ENCODE results near the gene SGO2. TPM values are rescaled to one million over a fixed set of nuclear protein-coding genes. Genes with fewer than 3 reads are reported as not detected.

The SGO2 gene
- total and polyA plus RNA-seq, 7 experiments from 2014 or later: 1.4 to 32.3 (median 2.2) TPM

DNA sequence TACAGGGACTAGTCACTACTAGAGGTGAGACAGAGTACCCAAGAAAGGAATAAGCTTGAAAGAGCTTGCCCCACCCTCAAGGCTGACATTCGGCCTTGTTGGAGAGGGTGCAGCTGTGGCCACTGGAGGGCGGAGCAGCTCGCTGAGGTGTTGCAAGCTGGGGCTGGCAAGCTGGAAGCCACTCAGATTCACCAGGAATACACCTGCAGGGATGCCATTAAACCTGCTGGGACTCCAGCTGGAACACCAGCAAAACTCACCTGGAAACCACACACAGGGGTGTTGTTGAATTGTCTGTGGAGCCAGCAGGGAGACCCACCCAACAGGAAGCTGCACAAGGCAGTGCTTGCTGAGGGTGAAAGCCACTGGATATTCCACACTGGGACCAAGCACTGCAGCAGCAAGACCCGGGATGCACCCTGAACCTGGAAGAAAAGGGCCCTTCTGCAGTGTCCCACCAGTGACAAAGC, 42.2 kb upstream of the SGO2 start:
- Histone ChIP-seq H3K27ac (ENCODE audit: low read depth, low read length) (no peak overlapping the region), H3K27me3 (ENCODE audit: control insufficient read depth in 2 of 2, insufficient read depth in 2 of 2, low read length in 2 of 2) (no peaks in the 10 kb centered on the region), H3K9me3 (ENCODE audit: control insufficient read depth in 2 of 3, low read length in 3 of 3) (no peaks in the 10 kb centered on the region), H3K4me1 (ENCODE audit: control insufficient read depth in 2 of 2, insufficient read depth in 2 of 2, low read length in 2 of 2) (peaks cover 0 to 4% of the 10 kb centered on the region in 2 donors), H3K36me3 (ENCODE audit: control insufficient read depth in 2 of 3, insufficient read depth in 3 of 3, low read length in 3 of 3) (no peaks in the 10 kb centered on the region), H3K4me3 (ENCODE audit: low read length) (no peak overlapping the region)
- CTCF ChIA-PET: interaction anchor here (0.8 to 6.9 kb wide), 5 partner anchors 11 to 504 kb away, joined by 3 to 37 read pairs (median 4); no protein-coding TSS in a partner anchor
- Mint-ChIP-seq H3K27me3 (no peaks in the 10 kb centered on the region), H3K4me3 (no peak overlapping the region), H3K4me1 (peaks cover 0 to 24% (median 4%) of the 10 kb centered on the region in 7 donors), H3K9me3 (no peaks in the 10 kb centered on the region), H3K36me3 (peaks cover 0 to 7% (median 0%) of the 10 kb centered on the region in 5 donors), H3K27ac (no peak overlapping the region)
- ATAC-seq: no peak
- POLR2A ChIA-PET: interaction anchor here (1.3 kb wide), 1 partner anchor 504 kb away, joined by 3 read pairs; no protein-coding TSS in a partner anchor
- intact Hi-C loops (cut with micrococcal nuclease): loop anchor here (5.0 kb wide), 2 partner anchors 219 to 781 kb away; no protein-coding TSS in a partner anchor
- DNase-seq: no peak

DNA sequence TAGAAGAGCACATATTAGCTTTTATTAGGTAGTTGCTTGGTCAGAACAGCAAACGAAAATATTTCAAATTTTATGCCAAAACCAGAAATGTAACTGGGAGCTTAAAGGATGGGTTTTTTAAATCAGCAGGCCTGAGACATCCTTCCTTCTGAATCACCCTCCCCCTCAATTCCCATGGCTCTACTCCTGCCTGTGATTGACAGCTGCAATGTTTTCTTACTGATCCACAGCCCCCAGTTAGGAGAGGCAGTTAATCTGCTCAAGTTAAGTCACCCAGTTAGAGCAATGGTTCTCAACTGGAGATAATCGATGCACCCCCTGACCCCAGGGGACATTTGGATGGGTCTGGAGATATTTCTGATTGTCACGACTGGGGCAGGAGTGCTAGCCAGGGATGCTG, 41.1 kb upstream of the SGO2 start:
- Mint-ChIP-seq H3K27me3 (no peaks in the 10 kb centered on the region), H3K4me3 (no peak overlapping the region), H3K9me3 (no peaks in the 10 kb centered on the region), H3K27ac (no peak overlapping the region), H3K4me1 (peaks cover 0 to 13% (median 4%) of the 10 kb centered on the region in 7 donors), H3K36me3 (peaks cover 0 to 7% (median 5%) of the 10 kb centered on the region in 5 donors)
- H3K4me1 ChIP-seq (ENCODE audit: control insufficient read depth in 2 of 2, insufficient read depth in 2 of 2, low read length in 2 of 2): peaks cover 0 to 4% of the 10 kb centered on the region in 2 donors
- ATAC-seq (no peak), DNase-seq (no peak)
- ChIA-PET CTCF (interaction anchor here (0.6 to 6.9 kb wide), 4 partner anchors 9 to 506 kb away, joined by 3 to 37 read pairs (median 12); no protein-coding TSS in a partner anchor), POLR2A (no interaction called here)
- intact Hi-C loops (cut with micrococcal nuclease): loop anchor here (5.0 kb wide), 2 partner anchors 217 to 783 kb away; no protein-coding TSS in a partner anchor
- H3K36me3 ChIP-seq (ENCODE audit: control insufficient read depth in 2 of 3, insufficient read depth in 3 of 3, low read length in 3 of 3): peaks cover 0 to 6% (median 0%) of the 10 kb centered on the region in 3 experiments
- H3K27ac ChIP-seq (ENCODE audit: low read depth, low read length): no peak overlapping the region
- no peaks in the 10 kb centered on the region for H3K27me3 ChIP-seq (ENCODE audit: control insufficient read depth in 2 of 2, insufficient read depth in 2 of 2, low read length in 2 of 2)
- H3K9me3 ChIP-seq (ENCODE audit: control insufficient read depth in 2 of 3, low read length in 3 of 3): no peaks in the 10 kb centered on the region
- H3K4me3 ChIP-seq (ENCODE audit: low read length): no peak overlapping the region

DNA sequence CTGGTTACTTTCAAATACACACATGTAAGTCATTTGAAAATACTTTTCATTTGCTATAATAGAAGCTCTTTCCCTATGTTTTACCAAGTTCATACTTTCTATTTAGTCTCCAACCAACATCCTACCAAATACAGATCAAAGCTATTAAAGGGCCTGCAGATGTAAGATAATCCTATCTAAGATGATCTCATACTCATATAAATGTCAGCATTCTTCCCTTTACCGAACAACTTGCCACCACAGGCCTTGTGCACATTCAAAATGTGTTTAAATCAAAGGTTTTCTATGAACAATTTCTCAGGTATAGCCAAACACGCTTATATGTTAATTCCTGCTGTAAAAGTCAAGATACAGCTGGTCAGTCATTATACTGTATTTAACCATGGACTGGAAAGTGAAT, 39.5 kb upstream of the SGO2 start:
- no peak overlapping the region for H3K4me3 ChIP-seq (ENCODE audit: low read length)
- Mint-ChIP-seq H3K27ac (no peak overlapping the region), H3K4me1 (peaks cover 0 to 6% (median under 1%) of the 10 kb centered on the region in 7 donors), H3K4me3 (no peak overlapping the region), H3K27me3 (no peaks in the 10 kb centered on the region), H3K9me3 (no peaks in the 10 kb centered on the region), H3K36me3 (peaks cover 6 to 22% (median 18%) of the 10 kb centered on the region in 5 donors)
- DNase-seq (no peak), ATAC-seq (no peak)
- no peaks in the 10 kb centered on the region for H3K27me3 ChIP-seq (ENCODE audit: control insufficient read depth in 2 of 2, insufficient read depth in 2 of 2, low read length in 2 of 2)
- CTCF ChIA-PET: interaction anchor here (6.9 kb wide), 1 partner anchor 507 kb away, joined by 37 read pairs; no protein-coding TSS in a partner anchor
- H3K36me3 ChIP-seq (ENCODE audit: control insufficient read depth in 2 of 3, insufficient read depth in 3 of 3, low read length in 3 of 3): peaks cover 0 to 21% (median 0%) of the 10 kb centered on the region in 3 experiments
- no peaks in the 10 kb centered on the region for H3K9me3 ChIP-seq (ENCODE audit: control insufficient read depth in 2 of 3, low read length in 3 of 3)
- POLR2A ChIA-PET: interaction anchor here (0.6 kb wide), 1 partner anchor 17 kb away, joined by 4 read pairs; no protein-coding TSS in a partner anchor
- H3K27ac ChIP-seq (ENCODE audit: low read depth, low read length): no peak overlapping the region
- intact Hi-C loops (cut with micrococcal nuclease): no loop called here
- H3K4me1 ChIP-seq (ENCODE audit: control insufficient read depth in 2 of 2, insufficient read depth in 2 of 2, low read length in 2 of 2): no peaks in the 10 kb centered on the region

DNA sequence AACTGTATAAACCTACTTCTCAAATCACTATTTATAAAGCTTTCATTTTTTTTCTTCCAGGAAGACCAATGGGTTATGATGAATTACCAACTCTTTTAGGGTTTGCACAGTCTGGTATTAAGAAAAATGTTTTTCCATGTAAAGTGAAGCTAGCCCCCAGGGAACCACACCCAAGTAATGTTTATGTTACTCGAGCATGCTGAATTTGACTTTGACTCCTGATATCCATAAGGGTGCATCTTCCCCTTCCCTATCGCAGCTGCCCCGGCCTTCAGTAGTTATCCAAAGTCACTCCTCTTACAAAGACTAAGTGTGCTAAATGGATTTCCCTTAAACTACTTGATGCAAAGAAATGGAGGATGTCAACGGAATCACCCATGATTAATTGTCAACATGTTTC, 37.8 kb upstream of the SGO2 start:
- intact Hi-C loops (cut with micrococcal nuclease): no loop called here
- H3K4me3 ChIP-seq (ENCODE audit: low read length): no peak overlapping the region
- no peaks in the 10 kb centered on the region for H3K9me3 ChIP-seq (ENCODE audit: control insufficient read depth in 2 of 3, low read length in 3 of 3)
- peaks cover 0 to 38% (median 5%) of the 10 kb centered on the region in 3 experiments for H3K36me3 ChIP-seq (ENCODE audit: control insufficient read depth in 2 of 3, insufficient read depth in 3 of 3, low read length in 3 of 3)
- ATAC-seq: no peak
- H3K36me3 Mint-ChIP-seq: peaks cover 13 to 37% (median 31%) of the 10 kb centered on the region in 5 donors
- H3K27me3 Mint-ChIP-seq: no peaks in the 10 kb centered on the region
- ChIA-PET CTCF (no interaction called here), POLR2A (no interaction called here)
- no peak overlapping the region for H3K4me3 Mint-ChIP-seq
- peaks cover 0 to 5% (median 0%) of the 10 kb centered on the region in 7 donors for H3K4me1 Mint-ChIP-seq
- DNase-seq: no peak
- H3K27me3 ChIP-seq (ENCODE audit: control insufficient read depth in 2 of 2, insufficient read depth in 2 of 2, low read length in 2 of 2): no peaks in the 10 kb centered on the region
- H3K27ac Mint-ChIP-seq: no peak overlapping the region
- no peaks in the 10 kb centered on the region for H3K4me1 ChIP-seq (ENCODE audit: control insufficient read depth in 2 of 2, insufficient read depth in 2 of 2, low read length in 2 of 2)
- no peak overlapping the region for H3K27ac ChIP-seq (ENCODE audit: low read depth, low read length)
- peaks cover 0 to 2% (median 0%) of the 10 kb centered on the region in 11 donors for H3K9me3 Mint-ChIP-seq

DNA sequence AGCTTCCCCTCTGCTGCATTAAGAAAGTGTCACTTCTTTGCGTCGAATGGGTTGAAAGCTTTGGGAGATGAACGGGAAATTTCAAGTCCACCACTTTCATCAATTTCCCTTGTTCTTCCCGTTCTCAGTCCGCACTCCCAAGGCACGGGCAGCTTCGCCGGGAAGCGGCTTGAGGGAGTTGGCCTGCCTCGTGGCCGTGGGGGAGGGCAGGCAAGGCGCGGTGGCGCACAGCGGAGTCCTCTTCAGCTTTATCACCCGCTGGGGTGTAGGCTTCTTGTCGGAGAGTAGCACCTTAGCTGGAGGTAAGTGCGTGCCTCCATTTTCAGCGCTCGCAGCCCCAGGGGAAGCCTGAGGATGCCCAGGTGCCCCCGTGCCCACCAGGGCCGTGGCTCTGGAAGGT, 36.0 kb upstream of the SGO2 start:
- Histone ChIP-seq H3K4me1 (ENCODE audit: control insufficient read depth in 2 of 2, insufficient read depth in 2 of 2, low read length in 2 of 2) (no peaks in the 10 kb centered on the region), H3K27me3 (ENCODE audit: control insufficient read depth in 2 of 2, insufficient read depth in 2 of 2, low read length in 2 of 2) (no peaks in the 10 kb centered on the region), H3K27ac (ENCODE audit: low read depth, low read length) (no peak overlapping the region), H3K36me3 (ENCODE audit: control insufficient read depth in 2 of 3, insufficient read depth in 3 of 3, low read length in 3 of 3) (peaks cover 0 to 51% (median 5%) of the 10 kb centered on the region in 3 experiments), H3K9me3 (ENCODE audit: control insufficient read depth in 2 of 3, low read length in 3 of 3) (no peaks in the 10 kb centered on the region), H3K4me3 (ENCODE audit: low read length) (no peak overlapping the region)
- ATAC-seq (no peak), DNase-seq (no peak)
- Mint-ChIP-seq H3K9me3 (peaks cover 0 to 2% (median 0%) of the 10 kb centered on the region in 11 donors), H3K27ac (no peak overlapping the region), H3K36me3 (peaks cover 13 to 53% (median 41%) of the 10 kb centered on the region in 5 donors), H3K4me1 (peaks cover 0 to 3% (median 0%) of the 10 kb centered on the region in 7 donors), H3K4me3 (no peak overlapping the region), H3K27me3 (no peaks in the 10 kb centered on the region)
- ChIA-PET POLR2A (interaction anchor here (1.0 kb wide), 1 partner anchor 12 kb away, joined by 4 read pairs; no protein-coding TSS in a partner anchor), CTCF (interaction anchor here (1.1 kb wide), 1 partner anchor 9 kb away, joined by 6 read pairs; no protein-coding TSS in a partner anchor)
- intact Hi-C loops (cut with micrococcal nuclease): no loop called here

DNA sequence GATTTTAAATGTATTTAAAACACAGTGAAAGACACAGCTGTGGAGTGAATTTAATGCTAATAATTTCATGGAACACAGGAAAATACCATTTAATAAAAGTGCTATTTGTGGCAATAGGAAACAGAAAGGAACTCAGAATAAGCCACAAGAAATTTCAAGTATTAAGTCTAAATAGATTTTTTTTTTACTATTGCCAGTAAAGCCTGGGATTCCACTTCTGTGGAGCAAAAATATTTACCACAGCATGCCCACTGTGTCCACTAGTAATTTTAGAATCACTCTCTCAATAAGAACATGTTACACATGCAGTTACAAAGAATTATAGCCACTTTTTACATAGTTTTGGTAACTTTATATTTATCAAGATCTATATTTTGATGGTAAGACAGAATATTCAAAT, 33.4 kb upstream of the SGO2 start:
- no peaks in the 10 kb centered on the region for H3K27me3 ChIP-seq (ENCODE audit: control insufficient read depth in 2 of 2, insufficient read depth in 2 of 2, low read length in 2 of 2)
- ATAC-seq (no peak), DNase-seq (no peak)
- Mint-ChIP-seq H3K27me3 (no peaks in the 10 kb centered on the region), H3K36me3 (peaks cover 13 to 60% (median 47%) of the 10 kb centered on the region in 5 donors), H3K27ac (no peak overlapping the region), H3K4me3 (no peak overlapping the region), H3K4me1 (no peaks in the 10 kb centered on the region), H3K9me3 (peaks cover 0 to 2% (median 0%) of the 10 kb centered on the region in 11 donors)
- no peaks in the 10 kb centered on the region for H3K9me3 ChIP-seq (ENCODE audit: control insufficient read depth in 2 of 3, low read length in 3 of 3)
- no peaks in the 10 kb centered on the region for H3K4me1 ChIP-seq (ENCODE audit: control insufficient read depth in 2 of 2, insufficient read depth in 2 of 2, low read length in 2 of 2)
- H3K27ac ChIP-seq (ENCODE audit: low read depth, low read length): no peak overlapping the region
- peaks cover 5 to 68% (median 7%) of the 10 kb centered on the region in 3 experiments for H3K36me3 ChIP-seq (ENCODE audit: control insufficient read depth in 2 of 3, insufficient read depth in 3 of 3, low read length in 3 of 3)
- intact Hi-C loops (cut with micrococcal nuclease): no loop called here
- ChIA-PET POLR2A (no interaction called here), CTCF (no interaction called here)
- no peak overlapping the region for H3K4me3 ChIP-seq (ENCODE audit: low read length)

Data from naive thymus-derived CD4-positive, alpha-beta T cell (primary cell).